ENCODE results near the gene RPS6KA3. TPM values are rescaled to one million over a fixed set of nuclear protein-coding genes. Genes with fewer than 3 reads are reported as not detected.

Gene RPS6KA3
- total and polyA plus RNA-seq, 4 donors: 12.5 to 81.4 (median 39.3) TPM

GRCh38 chrX:20233336-20233735 is 33.4 kb downstream of the RPS6KA3 start:
- Histone ChIP-seq H3K4me1 (ENCODE audit: control insufficient read depth in 5 of 5, insufficient read depth in 5 of 5, low read length in 5 of 5) (no peaks in the 10 kb centered on the region), H3K9ac (ENCODE audit: insufficient read depth in 1 of 2, low read length in 2 of 2) (no peak overlapping the region), H3K9me3 (ENCODE audit: control insufficient read depth in 4 of 4, insufficient read depth in 3 of 4, low read length in 3 of 4) (peaks cover 0 to 3% (median 0%) of the 10 kb centered on the region in 4 donors), H3K27ac (ENCODE audit: low read depth in 1 of 2, low read length in 1 of 2) (no peak overlapping the region), H3K27me3 (ENCODE audit: control insufficient read depth in 3 of 3, insufficient read depth in 3 of 3, low read length in 2 of 3) (peaks cover 0 to 45% (median 7%) of the 10 kb centered on the region in 3 donors), H3K36me3 (ENCODE audit: control insufficient read depth in 4 of 4, insufficient read depth in 4 of 4, low read length in 4 of 4) (peaks cover 0 to 1% (median 0%) of the 10 kb centered on the region in 4 donors), H3K4me3 (no peak overlapping the region)
- ATAC-seq (ENCODE audit: insufficient read depth, low FRiP score): no peak
- no peak for DNase-seq
- WGBS, 2 donors: 72 to 96% methylated on average over 2 of the region's 2 CpGs
- TF ChIP-seq, protein P1, sequence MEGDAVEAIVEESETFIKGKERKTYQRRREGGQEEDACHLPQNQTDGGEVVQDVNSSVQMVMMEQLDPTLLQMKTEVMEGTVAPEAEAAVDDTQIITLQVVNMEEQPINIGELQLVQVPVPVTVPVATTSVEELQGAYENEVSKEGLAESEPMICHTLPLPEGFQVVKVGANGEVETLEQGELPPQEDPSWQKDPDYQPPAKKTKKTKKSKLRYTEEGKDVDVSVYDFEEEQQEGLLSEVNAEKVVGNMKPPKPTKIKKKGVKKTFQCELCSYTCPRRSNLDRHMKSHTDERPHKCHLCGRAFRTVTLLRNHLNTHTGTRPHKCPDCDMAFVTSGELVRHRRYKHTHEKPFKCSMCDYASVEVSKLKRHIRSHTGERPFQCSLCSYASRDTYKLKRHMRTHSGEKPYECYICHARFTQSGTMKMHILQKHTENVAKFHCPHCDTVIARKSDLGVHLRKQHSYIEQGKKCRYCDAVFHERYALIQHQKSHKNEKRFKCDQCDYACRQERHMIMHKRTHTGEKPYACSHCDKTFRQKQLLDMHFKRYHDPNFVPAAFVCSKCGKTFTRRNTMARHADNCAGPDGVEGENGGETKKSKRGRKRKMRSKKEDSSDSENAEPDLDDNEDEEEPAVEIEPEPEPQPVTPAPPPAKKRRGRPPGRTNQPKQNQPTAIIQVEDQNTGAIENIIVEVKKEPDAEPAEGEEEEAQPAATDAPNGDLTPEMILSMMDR (IDR thresholded peaks at IDR 0.05; ENCODE audit: control extremely low read depth, extremely low read depth): no peak

DNA sequence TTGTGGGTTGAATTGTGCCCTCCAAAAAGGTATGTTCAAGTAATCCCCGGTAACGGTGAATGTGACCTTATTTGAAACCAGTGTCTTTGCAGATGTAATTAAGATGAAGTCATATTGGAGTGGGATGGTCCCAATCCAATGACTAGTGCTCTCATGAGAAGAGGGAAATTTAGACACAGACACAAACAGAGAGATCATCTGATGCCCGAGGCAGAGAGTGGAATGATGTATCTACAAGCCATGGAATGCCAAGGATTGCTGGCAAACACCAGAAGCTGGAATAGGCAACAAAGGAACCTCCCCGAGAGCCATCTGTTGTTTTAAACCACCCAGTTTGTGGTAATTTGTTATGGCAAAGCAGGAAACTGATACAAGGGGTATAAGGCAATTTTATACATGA is 35.1 kb downstream of the RPS6KA3 start:
- Histone ChIP-seq H3K36me3 (ENCODE audit: control insufficient read depth in 4 of 4, insufficient read depth in 4 of 4, low read length in 4 of 4) (peaks cover 0 to 1% (median 0%) of the 10 kb centered on the region in 4 donors), H3K9me3 (ENCODE audit: control insufficient read depth in 4 of 4, insufficient read depth in 3 of 4, low read length in 3 of 4) (peaks cover 0 to 3% (median 0%) of the 10 kb centered on the region in 4 donors), H3K27me3 (ENCODE audit: control insufficient read depth in 3 of 3, insufficient read depth in 3 of 3, low read length in 2 of 3) (peaks cover 0 to 40% (median 11%) of the 10 kb centered on the region in 3 donors), H3K4me3 (no peak overlapping the region), H3K27ac (ENCODE audit: low read depth in 1 of 2, low read length in 1 of 2) (no peak overlapping the region), H3K4me1 (ENCODE audit: control insufficient read depth in 5 of 5, insufficient read depth in 5 of 5, low read length in 5 of 5) (peaks cover 0 to 9% (median 0%) of the 10 kb centered on the region in 5 donors), H3K9ac (ENCODE audit: insufficient read depth in 1 of 2, low read length in 2 of 2) (no peak overlapping the region)
- DNase-seq (no peak), ATAC-seq (ENCODE audit: insufficient read depth, low FRiP score) (no peak)
- 81 to 96% methylated on average over 4 of the region's 4 CpGs for WGBS, 2 donors
- TF ChIP-seq, protein P1 (IDR thresholded peaks at IDR 0.05; ENCODE audit: control extremely low read depth, extremely low read depth): no peak

DNA sequence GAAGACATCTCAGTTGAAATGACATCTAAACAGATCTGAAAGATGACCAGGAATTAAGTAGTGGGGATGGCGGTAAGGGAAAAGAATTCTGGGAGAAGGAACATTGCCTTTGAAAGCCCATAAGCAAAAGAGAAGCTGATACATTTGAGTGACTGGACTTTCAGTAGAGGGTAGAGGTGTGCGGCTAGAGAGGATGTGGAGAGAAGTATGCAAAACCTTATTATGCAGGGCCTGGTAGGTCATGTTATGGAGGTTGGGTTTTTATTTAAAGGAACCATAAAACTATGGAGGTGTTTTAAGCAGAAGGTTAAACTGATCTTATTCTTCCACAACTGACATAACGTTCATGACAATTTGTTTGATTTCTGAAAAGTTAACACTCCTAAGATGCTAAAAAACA is 36.3 kb downstream of the RPS6KA3 start:
- no peak overlapping the region for H3K27ac ChIP-seq (ENCODE audit: low read depth in 1 of 2, low read length in 1 of 2)
- H3K9me3 ChIP-seq (ENCODE audit: control insufficient read depth in 4 of 4, insufficient read depth in 3 of 4, low read length in 3 of 4): no peaks in the 10 kb centered on the region
- H3K36me3 ChIP-seq (ENCODE audit: control insufficient read depth in 4 of 4, insufficient read depth in 4 of 4, low read length in 4 of 4): peaks cover 0 to 1% (median 0%) of the 10 kb centered on the region in 4 donors
- H3K4me3 ChIP-seq: no peak overlapping the region
- H3K9ac ChIP-seq (ENCODE audit: insufficient read depth in 1 of 2, low read length in 2 of 2): no peak overlapping the region
- peaks cover 0 to 43% (median 15%) of the 10 kb centered on the region in 3 donors for H3K27me3 ChIP-seq (ENCODE audit: control insufficient read depth in 3 of 3, insufficient read depth in 3 of 3, low read length in 2 of 3)
- ATAC-seq (ENCODE audit: insufficient read depth, low FRiP score) (no peak), DNase-seq (no peak)
- TF ChIP-seq, protein P1 (IDR thresholded peaks at IDR 0.05; ENCODE audit: control extremely low read depth, extremely low read depth): no peak
- WGBS, 2 donors: 85 to 94% methylated on average over 3 of the region's 3 CpGs
- peaks cover 0 to 11% (median 0%) of the 10 kb centered on the region in 5 donors for H3K4me1 ChIP-seq (ENCODE audit: control insufficient read depth in 5 of 5, insufficient read depth in 5 of 5, low read length in 5 of 5)

DNA sequence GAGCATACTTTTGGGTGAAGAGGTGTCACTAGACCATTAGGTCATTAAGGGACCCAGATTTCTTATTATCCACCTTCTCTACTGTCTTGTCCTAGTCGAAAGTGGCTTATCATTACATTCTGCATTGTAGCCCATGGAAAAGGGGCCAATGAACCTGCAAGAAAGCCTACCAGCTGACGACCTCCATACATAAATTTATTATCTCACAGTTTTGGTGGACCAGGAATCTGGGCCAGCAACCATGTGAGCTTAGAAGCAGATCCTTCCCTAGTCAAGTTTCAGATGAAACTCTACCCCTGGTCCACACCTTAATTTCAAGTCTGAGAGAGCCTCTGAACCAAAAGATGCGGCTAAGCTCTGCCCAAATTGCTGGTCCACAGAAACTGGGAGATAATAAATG is 37.6 kb downstream of the RPS6KA3 start:
- H3K4me1 ChIP-seq (ENCODE audit: control insufficient read depth in 5 of 5, insufficient read depth in 5 of 5, low read length in 5 of 5): peaks cover 0 to 11% (median 0%) of the 10 kb centered on the region in 5 donors
- TF ChIP-seq, protein P1 (IDR thresholded peaks at IDR 0.05; ENCODE audit: control extremely low read depth, extremely low read depth): no peak
- ATAC-seq (ENCODE audit: insufficient read depth, low FRiP score): no peak

More for the DNA sequence above, 37.6 kb downstream of the RPS6KA3 start:
- Histone ChIP-seq H3K27me3 (ENCODE audit: control insufficient read depth in 3 of 3, insufficient read depth in 3 of 3, low read length in 2 of 3) (peaks cover 0 to 52% (median 16%) of the 10 kb centered on the region in 3 donors), H3K36me3 (ENCODE audit: control insufficient read depth in 4 of 4, insufficient read depth in 4 of 4, low read length in 4 of 4) (peaks cover 0 to 1% (median 0%) of the 10 kb centered on the region in 4 donors), H3K27ac (ENCODE audit: low read depth in 1 of 2, low read length in 1 of 2) (no peak overlapping the region), H3K4me3 (no peak overlapping the region), H3K9me3 (ENCODE audit: control insufficient read depth in 4 of 4, insufficient read depth in 3 of 4, low read length in 3 of 4) (no peaks in the 10 kb centered on the region), H3K9ac (ENCODE audit: insufficient read depth in 1 of 2, low read length in 2 of 2) (no peak overlapping the region)
- no peak for DNase-seq
- WGBS, 2 donors: 76 to 98% methylated on average over 3 of the region's 3 CpGs
